HG03095 (cell line): Measurements from ENCODE around the gene EMX2.
"Not testable (repeated sequence)": the region's sequence is repeated elsewhere in the genome, so short reads cannot be mapped to it uniquely, and the experiment has no call there.

Experiments
- ATAC-seq: cut with Tn5 transposase; IDR thresholded peaks from one replicate; pipeline ENCODE4 v1.9.1; 2021; ENCODE audit warnings: moderate library complexity; ENCODE audit not compliant: unreplicated experiment

Gene EMX2

GRCh38 chr10:117542706-117543224 lies at the start of gene EMX2:
Gene EMX2, plus strand, starts transcription at chr10:117542746. Its CDS starts 522 bp downstream, at chr10:117543268.
- no peak for ATAC-seq

- ATAC-seq = no peak
Measured at GRCh38 chr10:117496031-117496430, 46.5 kb upstream of the EMX2 start.

GRCh38 chr10:117496616-117497028 lies 45.9 kb upstream of the EMX2 start:
- peak; percentile 62 for ATAC-seq

GRCh38 chr10:117497736-117498135 lies 44.8 kb upstream of the EMX2 start:
- no peak for ATAC-seq

- no peak for ATAC-seq
Measured at GRCh38 chr10:117499248-117500105, 43.1 kb upstream of the EMX2 start.

- no peak for ATAC-seq
Measured at GRCh38 chr10:117500456-117500855, 42.1 kb upstream of the EMX2 start.

- no peak for ATAC-seq
Measured at GRCh38 chr10:117501460-117502035, 41.0 kb upstream of the EMX2 start.

- no peak for ATAC-seq
Measured at GRCh38 chr10:117502421-117503243, 39.9 kb upstream of the EMX2 start.

GRCh38 chr10:117503244-117504205 lies 39.0 kb upstream of the EMX2 start:
- ATAC-seq = peak; percentile 85

- no peak for ATAC-seq
Measured at GRCh38 chr10:117504562-117504961, 38.0 kb upstream of the EMX2 start.

GRCh38 chr10:117507081-117507480 lies 35.5 kb upstream of the EMX2 start:
- not testable (repeated sequence) for ATAC-seq

GRCh38 chr10:117509573-117509972 lies 33.0 kb upstream of the EMX2 start:
- ATAC-seq = no peak

GRCh38 chr10:117511601-117512390 lies 30.8 kb upstream of the EMX2 start:
- ATAC-seq = no peak

- no peak for ATAC-seq
Measured at GRCh38 chr10:117514971-117515370, 27.6 kb upstream of the EMX2 start.

- no peak for ATAC-seq
Measured at GRCh38 chr10:117516681-117517080, 25.9 kb upstream of the EMX2 start.

- ATAC-seq = no peak
Measured at GRCh38 chr10:117518246-117518645, 24.3 kb upstream of the EMX2 start.

- ATAC-seq = no peak
Measured at GRCh38 chr10:117519286-117519685, 23.3 kb upstream of the EMX2 start.

- ATAC-seq = no peak
Measured at GRCh38 chr10:117519879-117520278, 22.7 kb upstream of the EMX2 start.

- no peak for ATAC-seq
Measured at GRCh38 chr10:117530791-117531190, 11.8 kb upstream of the EMX2 start.
